NB4 (cell line): ENCODE data around the gene DENND1A.
A peak's percentile ranks its signal among the peaks of the same experiment; 100 is the strongest.

ENCODE experiments used
- DNase-seq: peaks from one replicate; pipeline ENCODE4 v3.0.0; 2010; ENCODE audit warnings: low read depth
- H3K4me3 ChIP-seq: one replicate; pipeline ENCODE4 v1.5.1; 2011; ENCODE audit warnings: mild to moderate bottlenecking, low read depth, low read length, moderate library complexity
- MYC ChIP-seq: IDR thresholded peaks from 2 replicates; pipeline ENCODE4 v1.6.1; 2011; ENCODE audit warnings: low read depth, low read length
- POLR2A ChIP-seq: IDR thresholded peaks from 2 replicates; pipeline ENCODE4 v1.6.1; 2011; ENCODE audit warnings: mild to moderate bottlenecking; ENCODE audit not compliant: insufficient read length; ENCODE audit errors: extremely low read depth
- TF ChIP-seq, protein P1 (sequence below): IDR thresholded peaks from one replicate; pipeline ENCODE4 v1.5.1; 2012; ENCODE audit warnings: low read depth, low read length
- TF ChIP-seq, protein P2 (sequence below): IDR thresholded peaks from 2 replicates; pipeline ENCODE4 v1.6.1; 2011; ENCODE audit warnings: low read depth, low read length

Gene DENND1A

DNA sequence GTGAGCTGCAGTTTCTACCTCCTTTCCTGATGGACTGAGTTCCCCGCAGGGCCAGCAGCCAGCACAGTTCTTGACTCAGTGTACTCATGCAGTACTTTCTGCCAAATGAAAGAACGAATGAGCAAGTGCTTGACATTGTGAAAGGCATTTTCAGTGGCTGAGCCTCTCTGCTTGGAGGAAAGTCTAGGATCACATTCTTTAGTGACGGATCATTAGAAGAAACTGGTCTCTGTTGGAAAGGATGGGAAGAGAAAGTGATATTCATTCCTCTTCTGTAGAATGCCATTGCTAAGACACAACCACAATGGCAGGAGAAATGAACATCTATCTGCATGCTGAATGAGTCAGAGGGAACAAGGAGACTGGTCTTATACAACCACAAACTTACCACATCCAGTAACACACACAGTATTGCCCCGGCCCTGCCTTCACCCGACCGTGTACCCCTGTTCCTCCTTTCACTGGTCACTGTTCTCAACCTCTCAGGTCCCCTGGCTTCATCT is 367.0 kb downstream of the DENND1A start:
- H3K4me3 ChIP-seq: no peak overlapping the region
- TF ChIP-seq MYC: no peak
- TF ChIP-seq, protein P1, sequence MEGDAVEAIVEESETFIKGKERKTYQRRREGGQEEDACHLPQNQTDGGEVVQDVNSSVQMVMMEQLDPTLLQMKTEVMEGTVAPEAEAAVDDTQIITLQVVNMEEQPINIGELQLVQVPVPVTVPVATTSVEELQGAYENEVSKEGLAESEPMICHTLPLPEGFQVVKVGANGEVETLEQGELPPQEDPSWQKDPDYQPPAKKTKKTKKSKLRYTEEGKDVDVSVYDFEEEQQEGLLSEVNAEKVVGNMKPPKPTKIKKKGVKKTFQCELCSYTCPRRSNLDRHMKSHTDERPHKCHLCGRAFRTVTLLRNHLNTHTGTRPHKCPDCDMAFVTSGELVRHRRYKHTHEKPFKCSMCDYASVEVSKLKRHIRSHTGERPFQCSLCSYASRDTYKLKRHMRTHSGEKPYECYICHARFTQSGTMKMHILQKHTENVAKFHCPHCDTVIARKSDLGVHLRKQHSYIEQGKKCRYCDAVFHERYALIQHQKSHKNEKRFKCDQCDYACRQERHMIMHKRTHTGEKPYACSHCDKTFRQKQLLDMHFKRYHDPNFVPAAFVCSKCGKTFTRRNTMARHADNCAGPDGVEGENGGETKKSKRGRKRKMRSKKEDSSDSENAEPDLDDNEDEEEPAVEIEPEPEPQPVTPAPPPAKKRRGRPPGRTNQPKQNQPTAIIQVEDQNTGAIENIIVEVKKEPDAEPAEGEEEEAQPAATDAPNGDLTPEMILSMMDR: no peak
- DNase-seq: peak; percentile 72

DNA sequence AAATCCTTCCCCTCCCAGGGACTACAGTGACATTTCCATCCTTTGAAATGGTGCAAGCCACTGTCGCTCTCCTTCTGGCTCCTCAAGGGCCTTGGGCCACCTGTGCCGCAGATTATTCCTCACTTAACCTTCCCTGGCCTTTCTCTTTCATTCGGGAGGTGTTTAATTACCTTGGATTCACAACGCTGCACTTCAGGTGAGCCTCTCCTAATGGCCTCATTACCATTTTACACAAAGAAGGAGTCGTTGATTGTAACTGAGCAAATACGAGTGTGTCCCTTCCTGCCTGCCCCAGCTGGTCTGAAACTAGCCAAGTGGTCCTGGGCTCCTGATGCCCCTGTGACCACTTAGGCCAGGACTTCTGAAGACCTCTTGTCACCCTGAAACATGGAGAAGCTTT is 368.9 kb downstream of the DENND1A start:
- TF ChIP-seq, protein P2, sequence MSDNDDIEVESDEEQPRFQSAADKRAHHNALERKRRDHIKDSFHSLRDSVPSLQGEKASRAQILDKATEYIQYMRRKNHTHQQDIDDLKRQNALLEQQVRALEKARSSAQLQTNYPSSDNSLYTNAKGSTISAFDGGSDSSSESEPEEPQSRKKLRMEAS: no peak
- TF ChIP-seq MYC (no peak), POLR2A (no peak)
- TF ChIP-seq, protein P1: no peak
- no peak overlapping the region for H3K4me3 ChIP-seq
- DNase-seq: no peak

DNA sequence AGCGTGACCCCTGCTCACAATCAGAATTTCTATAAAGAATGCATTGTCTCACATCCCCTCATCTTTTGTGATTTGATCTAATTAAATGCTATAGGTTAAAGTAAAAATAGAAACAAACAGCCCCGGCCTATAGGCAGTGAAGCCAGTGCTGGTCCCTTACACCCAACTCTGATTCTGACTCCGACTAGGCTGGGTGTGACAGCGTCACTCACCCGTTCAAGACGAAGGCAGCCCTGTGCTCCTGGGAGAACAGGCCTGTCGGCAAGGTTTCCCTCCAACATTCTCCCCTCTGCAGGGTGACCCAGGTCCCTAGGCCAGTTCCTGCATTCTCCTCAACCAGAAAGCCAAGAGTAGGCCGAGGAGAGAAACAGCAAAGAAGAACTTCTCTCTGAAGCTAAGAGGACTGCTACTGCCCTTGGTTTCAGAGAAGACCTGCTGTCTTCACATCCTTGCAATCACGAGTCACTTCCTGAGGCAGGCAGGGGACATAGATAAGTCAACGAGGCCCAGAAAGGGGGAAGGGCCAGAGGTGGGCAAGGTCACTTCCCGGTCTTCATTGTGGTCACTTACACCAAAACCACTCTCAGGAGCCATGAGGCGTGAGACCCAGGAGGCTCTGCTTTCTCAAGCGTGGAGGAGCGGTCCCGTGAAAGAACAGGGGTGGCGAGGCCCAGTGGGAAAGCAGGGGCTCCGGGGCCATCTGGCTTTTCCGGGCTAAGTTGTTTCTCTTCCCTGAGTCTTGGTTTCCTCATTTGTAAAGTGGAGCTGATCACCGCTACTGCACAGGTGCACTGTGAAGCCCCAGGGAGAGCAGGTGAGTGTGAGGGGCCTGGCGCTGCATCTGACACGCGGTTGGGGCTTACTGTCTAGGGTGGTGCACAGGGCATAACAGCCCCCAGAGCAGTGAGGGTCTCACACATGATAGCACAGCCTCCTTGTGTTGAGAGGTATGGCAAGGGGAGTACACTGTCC is 373.2 kb downstream of the DENND1A start:
- TF ChIP-seq, protein P2: no peak
- TF ChIP-seq POLR2A (no peak), MYC (no peak)
- TF ChIP-seq, protein P1: no peak
- no peak overlapping the region for H3K4me3 ChIP-seq
- peak; percentile 78 for DNase-seq

DNA sequence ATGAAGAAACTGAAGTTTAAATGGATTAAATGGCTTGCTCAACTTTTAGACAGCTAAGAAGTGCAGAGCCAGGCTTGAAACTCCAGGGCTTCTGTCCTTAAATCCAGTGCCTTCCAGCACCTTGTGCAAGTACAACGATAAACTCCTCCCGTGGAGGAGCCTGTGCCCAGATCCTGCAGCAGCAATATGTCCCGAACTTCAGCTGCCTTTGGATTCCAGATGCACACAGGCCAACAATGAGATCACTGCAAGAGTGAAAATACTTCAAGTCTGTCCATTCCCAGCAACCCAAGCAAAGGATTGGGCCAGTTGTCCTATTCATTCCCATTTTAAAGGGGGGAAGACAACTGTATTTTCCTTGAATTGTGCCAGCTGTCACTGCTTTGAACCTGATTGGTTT is 374.3 kb downstream of the DENND1A start:
- TF ChIP-seq POLR2A: no peak
- TF ChIP-seq, protein P1: no peak
- TF ChIP-seq, protein P2: no peak
- no peak for TF ChIP-seq MYC
- no peak overlapping the region for H3K4me3 ChIP-seq

DNA sequence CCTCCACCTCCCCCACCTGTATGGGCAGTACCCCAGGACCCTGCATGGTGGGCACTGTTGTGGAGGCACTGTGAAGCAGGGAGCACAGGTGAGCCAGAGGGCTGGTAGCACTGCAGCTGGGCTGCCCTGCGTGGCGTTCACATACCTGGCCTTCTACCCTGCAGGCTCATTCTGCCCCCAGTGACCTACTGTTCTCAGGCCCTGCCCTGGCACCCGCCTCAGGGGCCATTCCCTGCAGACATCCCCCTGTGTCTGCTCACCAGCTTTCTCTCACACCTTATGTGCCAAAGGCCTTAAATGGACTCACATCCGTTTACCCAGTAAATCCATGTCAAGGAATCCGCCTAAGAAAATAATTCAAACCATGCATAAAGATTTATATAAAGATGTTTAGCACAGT is 377.4 kb downstream of the DENND1A start:
- H3K4me3 ChIP-seq: no peak overlapping the region
- TF ChIP-seq POLR2A (no peak), MYC (no peak)
- TF ChIP-seq, protein P2: no peak
- TF ChIP-seq, protein P1: no peak
- no peak for DNase-seq

More for the DNA sequence above, 374.3 kb downstream of the DENND1A start:
- DNase-seq: no peak
